Liver (tissue), 9 donors: Measurements from ENCODE around the gene GAL3ST3. TPM values are rescaled to one million over a fixed set of nuclear protein-coding genes. Genes with fewer than 3 reads are reported as not detected.

Source experiments
- DNase-seq: peaks from one replicate; pipeline ENCODE4 v3.0.0-alpha.2; 2017; ENCODE audit warnings: low spot score
- H3K27ac ChIP-seq, 2 donors: one replicate each; pipeline ENCODE4 v1.7.0; 2013; ENCODE audit warnings: inconsistent platforms in 2 of 2, low read length in 2 of 2, control low read depth in 1 of 2, low read depth in 1 of 2, mild to moderate bottlenecking in 1 of 2
- H3K27me3 ChIP-seq, 4 donors: one replicate each; pipeline versions ENCODE4 v1.6.1 to v1.7.0; 2013; ENCODE audit warnings: low read length in 3 of 4, inconsistent platforms in 1 of 4, mild to moderate bottlenecking in 1 of 4, moderate library complexity in 1 of 4; ENCODE audit not compliant: control insufficient read depth in 4 of 4, insufficient read depth in 4 of 4
- H3K36me3 ChIP-seq, 4 donors: one replicate each; pipeline versions ENCODE4 v1.6.1 to v1.7.0; 2013; ENCODE audit warnings: low read length in 3 of 4, mild to moderate bottlenecking in 3 of 4, low read depth in 1 of 4, moderate library complexity in 1 of 4; ENCODE audit not compliant: control insufficient read depth in 4 of 4, insufficient read depth in 3 of 4
- H3K4me1 ChIP-seq, 4 donors: one replicate each; pipeline versions ENCODE4 v1.6.1 to v1.7.0; 2013; ENCODE audit warnings: low read length in 3 of 4, mild to moderate bottlenecking in 3 of 4, moderate library complexity in 1 of 4; ENCODE audit not compliant: control insufficient read depth in 4 of 4, insufficient read depth in 4 of 4
- H3K4me3 ChIP-seq, 3 donors: one replicate each; pipeline versions ENCODE4 v1.6.1 to v1.7.0; 2013; ENCODE audit warnings: low read length in 3 of 3, control low read depth in 1 of 3, low read depth in 1 of 3, mild to moderate bottlenecking in 1 of 3
- H3K9ac ChIP-seq, 2 donors: one replicate each; pipeline ENCODE4 v1.7.0; 2013; ENCODE audit warnings: low read length in 2 of 2, mild to moderate bottlenecking in 2 of 2, moderate library complexity in 2 of 2, control low read depth in 1 of 2, low read depth in 1 of 2
- H3K9me3 ChIP-seq, 4 donors: one replicate each; pipeline versions ENCODE4 v1.6.1 to v1.7.0; 2013; ENCODE audit warnings: low read length in 3 of 4; ENCODE audit not compliant: control insufficient read depth in 4 of 4
- ATF3 ChIP-seq: IDR thresholded peaks from 2 replicates; pipeline ENCODE4 v1.6.1; 2016; ENCODE audit warnings: antibody characterized with exemption
- CTCF ChIP-seq: fragments of 150-350 bp; IDR thresholded peaks from 2 replicates; pipeline ENCODE4 v1.5.1; 2017; ENCODE audit warnings: improper control_type of control experiment, low read depth, low read length; ENCODE audit not compliant: missing input control
- EGR1 ChIP-seq, 2 donors: IDR thresholded peaks; 2 replicates each; pipeline ENCODE4 v1.6.1; 2016 to 2018; ENCODE audit warnings: antibody characterized with exemption in 2 of 2, low read depth in 2 of 2
- FOXA1 ChIP-seq: IDR thresholded peaks from 2 replicates; pipeline ENCODE4 v1.6.1; 2016; ENCODE audit warnings: antibody characterized with exemption
- GABPA ChIP-seq, 2 donors: IDR thresholded peaks in 1 of 2; conservative IDR thresholded peaks in 1 of 2; 2 replicates each; pipeline ENCODE4 v1.6.1; 2016; ENCODE audit warnings: antibody characterized with exemption in 2 of 2, mild to moderate bottlenecking in 1 of 2, moderate library complexity in 1 of 2
- HNF4A ChIP-seq, 2 donors: conservative IDR thresholded peaks; 2 replicates each; pipeline ENCODE4 v1.6.1; 2016; ENCODE audit warnings: antibody characterized with exemption in 2 of 2, mild to moderate bottlenecking in 2 of 2
- HNF4G ChIP-seq: IDR thresholded peaks from 2 replicates; pipeline ENCODE4 v1.6.1; 2016; ENCODE audit warnings: antibody characterized with exemption
- MAX ChIP-seq: IDR thresholded peaks from 2 replicates; pipeline ENCODE4 v1.6.1; 2016; ENCODE audit warnings: antibody characterized with exemption
- NR2F2 ChIP-seq: IDR thresholded peaks from 2 replicates; pipeline ENCODE4 v1.6.1; 2016; ENCODE audit warnings: antibody characterized with exemption
- RAD21 ChIP-seq, 2 donors: IDR thresholded peaks; 2 replicates each; pipeline ENCODE4 v1.6.1; 2016; ENCODE audit warnings: antibody characterized with exemption in 2 of 2, mild to moderate bottlenecking in 2 of 2
- REST ChIP-seq: IDR thresholded peaks from 2 replicates; pipeline ENCODE4 v1.6.1; 2016; ENCODE audit warnings: antibody characterized with exemption, mild to moderate bottlenecking
- RXRA ChIP-seq, 2 donors: IDR thresholded peaks; 2 replicates each; pipeline ENCODE4 v1.6.1; 2017 to 2018; ENCODE audit warnings: antibody characterized with exemption in 2 of 2, mild to moderate bottlenecking in 1 of 2
- SP1 ChIP-seq: IDR thresholded peaks from 2 replicates; pipeline ENCODE4 v1.6.1; 2018; ENCODE audit warnings: antibody characterized with exemption, mild to moderate bottlenecking
- TAF1 ChIP-seq: conservative IDR thresholded peaks from 2 replicates; pipeline ENCODE4 v1.6.1; 2016; ENCODE audit warnings: antibody characterized with exemption, mild to moderate bottlenecking
- YY1 ChIP-seq: IDR thresholded peaks from 2 replicates; pipeline ENCODE4 v1.6.1; 2016; ENCODE audit warnings: antibody characterized with exemption, mild to moderate bottlenecking
- ZBTB33 ChIP-seq: IDR thresholded peaks from 2 replicates; pipeline ENCODE4 v1.6.1; 2016; ENCODE audit warnings: antibody characterized with exemption
- WGBS: extraction: QIAGEN DNeasy Blood & Tissue Kit; methylation state at CpG from one replicate; pipeline ENCODE4 v1.1.7; 2013; 5-methylcytosine and 5-hydroxymethylcytosine counted together
- polyA plus RNA-seq, 2 donors: library from polyadenylated mRNA; stranded (reverse) in 1 of 2; unstranded in 1 of 2; fragments of 200-250 nt in 1 of 2; fragments of >200 nt in 1 of 2; fragmentation: Nextera tagmentation in 1 of 2; extraction: Ambion mirVana in 1 of 2; gene quantifications; one replicate each; pipeline versions ENCODE4 v1.2.1 to v1.2.3, GENCODE V29; 2013 to 2015
- total RNA-seq, 2 donors: library from RNA; depleted of rRNA; stranded (reverse); fragments of >200 nt; gene quantifications; one replicate each; pipeline ENCODE4 v1.2.3, GENCODE V29; 2014
- donor health status: healthy.
- donor health status: healthy.
- donor health status: healthy.
- donor health status: healthy.
- donor health status: healthy.

Gene GAL3ST3
- total and polyA plus RNA-seq, 4 donors = not detected

- no peaks in the 10 kb centered on the region for H3K9me3 ChIP-seq
- no peak overlapping the region for H3K27ac ChIP-seq
- no peaks in the 10 kb centered on the region for H3K4me1 ChIP-seq
- no peaks in the 10 kb centered on the region for H3K27me3 ChIP-seq
- no peak for TF ChIP-seq ZBTB33
- 91% methylated on average over 3 of the region's 3 CpGs for WGBS
- no peaks in the 10 kb centered on the region for H3K36me3 ChIP-seq
- H3K4me3 ChIP-seq = no peak overlapping the region
- DNase-seq = no peak
- no peak overlapping the region for H3K9ac ChIP-seq
These were observed 40.1 kb upstream of the GAL3ST3 start for GRCh38 chr11:66089067-66089466.

GRCh38 chr11:66087148-66087908 lies 38.4 kb upstream of the GAL3ST3 start:
- Histone ChIP-seq H3K27ac (no peak overlapping the region), H3K9ac (no peak overlapping the region), H3K27me3 (no peaks in the 10 kb centered on the region), H3K4me1 (peaks cover 0 to 7% (median 4%) of the 10 kb centered on the region in 4 donors), H3K9me3 (no peaks in the 10 kb centered on the region), H3K4me3 (no peak overlapping the region), H3K36me3 (no peaks in the 10 kb centered on the region)
- TF ChIP-seq YY1 (no peak), FOXA1 (no peak), EGR1 (IDR thresholded peaks at IDR 0.05; ENCODE audit: low read depth in 2 of 2) (no peak), ZBTB33 (no peak)
- WGBS = 97% methylated on average over 9 of the region's 9 CpGs
- DNase-seq = no peak

- no peaks in the 10 kb centered on the region for H3K9me3 ChIP-seq
- peaks cover 0 to 7% (median 4%) of the 10 kb centered on the region in 4 donors for H3K4me1 ChIP-seq
- H3K4me3 ChIP-seq = no peak overlapping the region
- H3K9ac ChIP-seq = no peak overlapping the region
- no peak for TF ChIP-seq REST
- TF ChIP-seq EGR1 (IDR thresholded peaks at IDR 0.05; ENCODE audit: low read depth in 2 of 2) = no peak
- TF ChIP-seq SP1 = no peak
- TF ChIP-seq YY1 = no peak
- TF ChIP-seq NR2F2 = no peak
- no peak for TF ChIP-seq HNF4A (conservative IDR thresholded peaks at IDR 0.05)
- no peak for TF ChIP-seq HNF4G
- no peak for TF ChIP-seq RAD21 (IDR thresholded peaks at IDR 0.05)
- no peak for TF ChIP-seq ATF3
- TF ChIP-seq GABPA (IDR thresholded peaks at IDR 0.05 in 1 of 2, conservative IDR thresholded peaks at IDR 0.05 in 1 of 2) = no peak
- TF ChIP-seq TAF1 = no peak
- no peak for TF ChIP-seq CTCF
- TF ChIP-seq MAX = no peak
- no peak for TF ChIP-seq RXRA (IDR thresholded peaks at IDR 0.05)
- H3K27me3 ChIP-seq = no peaks in the 10 kb centered on the region
- no peak for DNase-seq
- WGBS = 92% methylated on average over 3 of the region's 3 CpGs
- H3K36me3 ChIP-seq = no peaks in the 10 kb centered on the region
- H3K27ac ChIP-seq = no peak overlapping the region
These were observed 36.0 kb upstream of the GAL3ST3 start for GRCh38 chr11:66084821-66085475.
